Suprapubic skin (tissue), 4 donors: ENCODE data around the gene DCUN1D5. TPM values are rescaled to one million over a fixed set of nuclear protein-coding genes. Genes with fewer than 3 reads are reported as not detected.
"Not testable (repeated sequence)": the region's sequence is repeated elsewhere in the genome, so short reads cannot be mapped to it uniquely, and the experiment has no call there.

Source experiments
- DNase-seq, 2 donors: peaks; one replicate each; pipeline ENCODE4 v3.0.0-alpha.2; 2019; ENCODE audit warnings: low spot score in 2 of 2
- H3K27ac ChIP-seq: fragments of 200-600 bp; sonication (generic); one replicate; pipeline ENCODE4 v1.5.1; 2019
- H3K27me3 ChIP-seq: fragments of 200-600 bp; sonication (generic); one replicate; pipeline ENCODE4 v1.5.1; 2019
- H3K36me3 ChIP-seq: fragments of 200-600 bp; sonication (generic); one replicate; pipeline ENCODE4 v1.5.1; 2019
- H3K4me1 ChIP-seq: fragments of 200-600 bp; sonication (generic); one replicate; pipeline ENCODE4 v1.5.1; 2019
- H3K4me3 ChIP-seq: fragments of 200-600 bp; sonication (generic); one replicate; pipeline ENCODE4 v1.5.1; 2019; ENCODE audit warnings: mild to moderate bottlenecking
- H3K9me3 ChIP-seq: fragments of 200-600 bp; sonication (generic); one replicate; pipeline ENCODE4 v1.5.1; 2019
- CTCF ChIP-seq, 2 donors: fragments of 200-600 bp in 1 of 2; fragments of 450-650 bp in 1 of 2; sonication (generic) in 1 of 2; IDR thresholded peaks; one replicate each; pipeline ENCODE4 v1.5.1; 2016 to 2019; ENCODE audit warnings: antibody characterized with exemption in 2 of 2, mild to moderate bottlenecking in 1 of 2, moderate library complexity in 1 of 2
- EP300 ChIP-seq: sonication (generic); formaldehyde crosslinking; IDR thresholded peaks from one replicate; pipeline ENCODE4 v1.6.1; 2017; ENCODE audit warnings: antibody characterized with exemption
- POLR2A ChIP-seq, 2 donors: fragments of 450-650 bp; IDR thresholded peaks; one replicate each; pipeline ENCODE4 v1.6.1; 2017; ENCODE audit warnings: antibody characterized with exemption in 2 of 2, mild to moderate bottlenecking in 2 of 2, moderate library complexity in 2 of 2
- POLR2AphosphoS5 ChIP-seq, 3 donors: sonication (generic); formaldehyde crosslinking; IDR thresholded peaks; one replicate each; pipeline ENCODE4 v1.6.1; 2017; ENCODE audit warnings: antibody characterized with exemption in 3 of 3
- WGBS: methylation state at CpG from one replicate; pipeline ENCODE4 v1.1.5; 2018; 5-methylcytosine and 5-hydroxymethylcytosine counted together
- total RNA-seq, 4 donors: library from RNA; depleted of rRNA; stranded (reverse); fragments of >200 nt; gene quantifications; one replicate each; pipeline ENCODE4 v1.1.0, GENCODE V29; 2016

The DCUN1D5 gene
- total RNA-seq, 4 donors from 2014 or later, result 31.2 to 72.2 (median 49.0) TPM

DNA sequence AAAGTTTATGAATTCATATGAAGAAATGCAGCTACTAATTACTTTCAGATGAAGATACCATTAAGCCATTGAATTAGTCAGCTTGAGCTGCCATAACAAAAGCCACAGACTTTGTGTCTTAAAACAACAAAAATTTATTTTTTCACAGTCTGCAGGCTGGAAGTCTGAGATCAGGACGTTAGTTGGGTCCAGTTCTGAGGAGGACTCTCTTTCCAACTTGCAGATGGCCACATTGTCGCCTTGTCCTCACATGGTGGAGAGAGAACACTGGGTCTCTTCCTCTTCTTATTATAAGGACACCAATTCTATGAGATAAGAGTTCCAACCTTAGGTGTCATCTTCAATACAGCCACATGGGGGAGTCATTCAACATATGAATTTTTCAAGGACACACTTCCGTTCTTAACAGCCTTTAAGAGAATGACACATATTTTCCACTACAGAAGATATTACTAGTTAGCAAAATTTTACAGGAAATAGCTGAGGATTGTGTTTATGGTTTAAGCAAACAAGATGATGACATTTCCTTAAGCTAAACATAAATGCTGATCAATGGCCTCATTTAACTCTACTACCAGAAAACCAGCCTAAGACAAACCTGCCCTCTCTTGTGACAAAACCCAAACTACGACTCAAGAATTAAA lies 56.0 kb downstream of the DCUN1D5 start:
- Histone ChIP-seq H3K4me1 (no peaks in the 10 kb centered on the region), H3K27me3 (no peaks in the 10 kb centered on the region), H3K27ac (no peak overlapping the region), H3K36me3 (no peaks in the 10 kb centered on the region), H3K9me3 (no peaks in the 10 kb centered on the region), H3K4me3 (no peak overlapping the region)
- 18% methylated on average over 4 of the region's 4 CpGs for WGBS
- TF ChIP-seq POLR2AphosphoS5 (IDR thresholded peaks at IDR 0.05) (no peak), CTCF (IDR thresholded peaks at IDR 0.05) (peak; percentile 30 to 51), POLR2A (IDR thresholded peaks at IDR 0.05) (no peak), EP300 (no peak)
- DNase-seq, result no peak

DNA sequence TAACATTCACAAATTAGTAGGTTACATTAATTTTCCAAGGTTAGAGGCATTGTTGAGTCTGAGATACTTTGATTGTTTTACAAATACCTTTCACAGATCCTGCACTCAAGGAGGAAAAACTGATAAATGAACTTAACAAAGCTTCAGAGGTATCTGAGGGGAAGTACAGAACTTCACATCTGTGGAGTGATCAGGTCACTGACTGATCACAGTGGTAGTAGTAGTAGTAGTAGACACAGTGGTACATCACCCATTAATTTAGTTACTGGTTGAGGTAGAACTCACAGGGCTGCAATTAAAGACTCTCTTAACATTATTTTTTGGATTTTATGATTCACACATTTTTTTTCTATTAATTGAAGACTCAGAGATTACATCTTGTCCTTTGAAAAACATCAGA lies 56.7 kb downstream of the DCUN1D5 start:
- no peaks in the 10 kb centered on the region for H3K36me3 ChIP-seq
- H3K9me3 ChIP-seq, result no peaks in the 10 kb centered on the region
- no peak overlapping the region for H3K27ac ChIP-seq
- H3K27me3 ChIP-seq, result no peaks in the 10 kb centered on the region
- H3K4me1 ChIP-seq, result no peaks in the 10 kb centered on the region
- H3K4me3 ChIP-seq, result no peak overlapping the region
- no peak for TF ChIP-seq POLR2A (IDR thresholded peaks at IDR 0.05)
- TF ChIP-seq CTCF (IDR thresholded peaks at IDR 0.05), result no peak
- no peak for TF ChIP-seq EP300
- no peak for TF ChIP-seq POLR2AphosphoS5 (IDR thresholded peaks at IDR 0.05)
- DNase-seq, result no peak

DNA sequence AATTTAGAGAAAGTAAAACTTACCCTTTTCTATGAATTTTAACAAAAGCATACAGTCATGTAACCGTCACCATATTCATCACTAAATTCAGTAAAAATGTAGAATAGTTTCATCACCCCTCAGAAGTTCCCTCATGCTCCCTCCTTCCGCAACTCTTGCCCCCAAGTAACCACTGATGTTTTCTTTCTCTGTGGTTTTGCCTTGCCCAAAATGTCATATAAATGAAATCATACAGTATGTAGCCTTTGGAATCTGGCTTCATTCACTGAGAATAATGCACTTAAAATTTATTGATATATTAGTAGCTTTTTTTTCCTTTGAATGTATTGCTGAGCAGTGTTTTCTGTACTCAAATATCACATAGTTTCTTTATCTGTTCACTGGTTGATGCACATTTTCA lies 60.1 kb downstream of the DCUN1D5 start:
- H3K4me1 ChIP-seq, result no peaks in the 10 kb centered on the region
- TF ChIP-seq POLR2AphosphoS5 (IDR thresholded peaks at IDR 0.05) (no peak), POLR2A (IDR thresholded peaks at IDR 0.05) (no peak), CTCF (IDR thresholded peaks at IDR 0.05) (no peak), EP300 (no peak)
- H3K36me3 ChIP-seq, result no peaks in the 10 kb centered on the region
- no peak overlapping the region for H3K4me3 ChIP-seq
- no peak for DNase-seq
- H3K9me3 ChIP-seq, result no peaks in the 10 kb centered on the region
- H3K27ac ChIP-seq, result no peak overlapping the region
- H3K27me3 ChIP-seq, result no peaks in the 10 kb centered on the region
- WGBS, result 89% methylated on average over 2 of the region's 2 CpGs

DNA sequence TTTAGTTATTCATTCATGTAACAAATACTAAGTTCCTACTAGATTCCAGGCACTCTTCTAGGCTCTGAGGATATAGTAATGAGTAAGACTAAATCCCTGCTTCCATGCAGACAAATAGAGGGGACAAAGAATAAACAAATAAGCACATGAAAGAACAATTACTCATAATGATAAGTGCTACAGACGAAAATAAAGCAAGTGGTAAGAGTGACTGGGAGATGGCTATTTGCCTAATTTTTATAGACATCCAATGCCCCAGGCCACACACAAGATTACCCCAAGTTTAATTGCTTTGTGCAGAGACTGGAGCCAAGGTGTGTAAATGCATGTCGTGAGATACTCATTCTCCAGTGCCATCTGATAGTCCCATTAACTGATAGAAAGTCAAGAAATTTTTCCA lies 62.6 kb downstream of the DCUN1D5 start:
- Histone ChIP-seq H3K9me3 (no peaks in the 10 kb centered on the region), H3K27me3 (no peaks in the 10 kb centered on the region), H3K27ac (no peak overlapping the region), H3K4me1 (no peaks in the 10 kb centered on the region), H3K4me3 (no peak overlapping the region), H3K36me3 (no peaks in the 10 kb centered on the region)
- no peak for DNase-seq
- 21% methylated on average over 2 of the region's 2 CpGs for WGBS
- TF ChIP-seq POLR2A (IDR thresholded peaks at IDR 0.05) (no peak), EP300 (no peak), POLR2AphosphoS5 (IDR thresholded peaks at IDR 0.05) (no peak), CTCF (IDR thresholded peaks at IDR 0.05) (no peak)

GRCh38 chr11:103028304-103029020 lies 63.5 kb downstream of the DCUN1D5 start:
- H3K4me1 ChIP-seq, H3K9me3 ChIP-seq, DNase-seq, H3K4me3 ChIP-seq, H3K27me3 ChIP-seq, H3K36me3 ChIP-seq, H3K27ac ChIP-seq: not testable (repeated sequence)
- 79% methylated on average over 6 of the region's 7 CpGs for WGBS
